ENCODE measurements around the gene SLC29A1. TPM values are rescaled to one million over a fixed set of nuclear protein-coding genes. Genes with fewer than 3 reads are reported as not detected.

The SLC29A1 gene
- total and polyA plus RNA-seq, 9 of the 15 experiments (the other 6 are each of a cell fraction or from before 2014, with no cell fraction given), result 18.9 to 170 (median 57.7) TPM

DNA sequence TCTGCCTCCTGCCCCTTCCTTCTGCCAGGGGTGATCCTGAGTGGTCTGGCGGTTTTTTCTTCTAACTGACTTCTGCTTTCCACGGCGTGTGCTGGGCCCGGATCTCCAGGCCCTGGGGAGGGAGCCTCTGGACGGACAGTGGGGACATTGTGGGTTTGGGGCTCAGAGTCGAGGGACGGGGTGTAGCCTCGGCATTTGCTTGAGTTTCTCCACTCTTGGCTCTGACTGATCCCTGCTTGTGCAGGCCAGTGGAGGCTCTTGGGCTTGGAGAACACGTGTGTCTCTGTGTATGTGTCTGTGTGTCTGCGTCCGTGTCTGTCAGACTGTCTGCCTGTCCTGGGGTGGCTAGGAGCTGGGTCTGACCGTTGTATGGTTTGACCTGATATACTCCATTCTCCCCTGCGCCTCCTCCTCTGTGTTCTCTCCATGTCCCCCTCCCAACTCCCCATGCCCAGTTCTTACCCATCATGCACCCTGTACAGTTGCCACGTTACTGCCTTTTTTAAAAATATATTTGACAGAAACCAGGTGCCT, 10.2 kb downstream of the SLC29A1 start:
- H3K9ac ChIP-seq (ENCODE audit: insufficient read depth in 1 of 2, low read depth in 2 of 2, low read length in 2 of 2), result peak overlapping the region in 1 of 2 experiments; percentile 55; a peak in 2 of 4 replicates
- peaks cover 63% of the 10 kb centered on the region for H3K36me3 ChIP-seq (ENCODE audit: control insufficient read depth, insufficient read depth, low read length)
- H3K9me1 ChIP-seq (ENCODE audit: control insufficient read depth, insufficient read depth, low read length), result no peaks in the 10 kb centered on the region
- ATAC-seq (no peak), FAIRE-seq (no peak), DNase-seq (ENCODE audit: extremely low read depth in 1 of 4, low spot score in 3 of 4) (no peak)
- in situ Hi-C loops (cut with MboI) (no loop called here), intact Hi-C loops (cut with micrococcal nuclease) (loop anchor here (1.0 kb wide), 1 partner anchor 61 kb away; no protein-coding TSS in a partner anchor)
- ChIA-PET CTCF (ENCODE audit: low intra/inter-chr PET ratio) (interaction anchor here (0.7 to 3.3 kb wide), 4 partner anchors 14 to 138 kb away, joined by 3 to 26 read pairs (median 5); no protein-coding TSS in a partner anchor), POLR2A (interaction anchor here (0.7 to 6.0 kb wide), 6 partner anchors 9 to 101 kb away, joined by 3 to 90 read pairs (median 3); partner anchors contain the start of genes HSP90AB1 and SLC29A1)
- TSS peak; percentile 32 for BruUV-seq (replicated peaks)
- H3K27me3 ChIP-seq (ENCODE audit: control insufficient read depth in 2 of 2, insufficient read depth in 2 of 2, low read length in 2 of 2), result no peaks in the 10 kb centered on the region
- no peak overlapping the region for H3K27ac ChIP-seq (ENCODE audit: extremely low read depth, low read depth, low read length)
- no peak overlapping the region for H2AFZ ChIP-seq (ENCODE audit: low read depth, low read length)
- H4K20me1 ChIP-seq (replicated peaks; ENCODE audit: control insufficient read depth, insufficient read depth, low read length), result no peaks in the 10 kb centered on the region
- H3K4me1 ChIP-seq (replicated peaks in 1 of 2; ENCODE audit: control insufficient read depth in 2 of 2, insufficient read depth in 2 of 2, low read length in 2 of 2), result peaks cover 16 to 37% of the 10 kb centered on the region in 2 experiments; a peak in 4 of 5 replicates
- H3K79me2 ChIP-seq (ENCODE audit: control insufficient read depth, insufficient read depth, low read length), result peaks cover 2% of the 10 kb centered on the region; the same call in 1 of the 3 replicates
- no peak overlapping the region for H3K4me3 ChIP-seq
- no peaks in the 10 kb centered on the region for H3K9me3 ChIP-seq (replicated peaks; ENCODE audit: control insufficient read depth, insufficient read depth, low read depth, low read length)
- TF ChIP-seq FOXA1 (IDR thresholded peaks at IDR 0.05; ENCODE audit: borderline replicate concordance) (no peak), POLR3A (IDR thresholded peaks at IDR 0.05; ENCODE audit: borderline replicate concordance, extremely low read depth, insufficient read depth, insufficient read length) (no peak), SIN3A (IDR thresholded peaks at IDR 0.05; ENCODE audit: borderline replicate concordance in 2 of 2, control insufficient read depth in 1 of 2, low read depth in 2 of 2, low read length in 2 of 2) (no peak)
- 77% methylated on average over 14 of the region's 14 CpGs for WGBS (ENCODE audit: insufficient coverage, low coverage, missing lambda C conversion rate)
- H3K4me2 ChIP-seq (ENCODE audit: insufficient read depth, low read length), result no peak overlapping the region
